Esophagus muscularis mucosa (tissue), 4 donors: Measurements from ENCODE around the gene AGAP1. TPM values are rescaled to one million over a fixed set of nuclear protein-coding genes. Genes with fewer than 3 reads are reported as not detected.

Experiments used
- DNase-seq: peaks from one replicate; pipeline ENCODE4 v3.0.0-alpha.2; 2017; ENCODE audit errors: extremely low spot score
- H3K27ac ChIP-seq, 4 donors: fragments of 200-600 bp; sonication (generic); replicated peaks in 1 of 4; 1 replicate in 3 of 4; 2 replicates in 1 of 4; pipeline ENCODE4 v1.5.1; 2016 to 2019; ENCODE audit warnings: mild to moderate bottlenecking in 1 of 4
- H3K27me3 ChIP-seq, 4 donors: fragments of 200-600 bp; sonication (generic); one replicate each; pipeline versions ENCODE4 v1.5.1 to v1.6.0; 2016 to 2019
- H3K36me3 ChIP-seq, 4 donors: fragments of 200-600 bp; sonication (generic); one replicate each; pipeline ENCODE4 v1.5.1; 2016 to 2019
- H3K4me1 ChIP-seq, 4 donors: fragments of 200-600 bp; sonication (generic); one replicate each; pipeline ENCODE4 v1.5.1; 2016 to 2019
- H3K4me3 ChIP-seq, 4 donors: fragments of 200-600 bp; sonication (generic); 1 replicate in 2 of 4; 2 replicates in 2 of 4; pipeline ENCODE4 v1.5.1; 2016 to 2019; ENCODE audit warnings: mild to moderate bottlenecking in 4 of 4, moderate library complexity in 1 of 4
- H3K9me3 ChIP-seq, 4 donors: fragments of 200-600 bp; sonication (generic); 1 replicate in 3 of 4; 2 replicates in 1 of 4; pipeline ENCODE4 v1.5.1; 2016 to 2019
- CTCF ChIP-seq, 3 experiments: fragments of 200-600 bp in 2 of 3; fragments of 450-650 bp in 1 of 3; sonication (generic) in 2 of 3; IDR thresholded peaks; one replicate each; pipeline ENCODE4 v1.5.1; 2017 to 2019; ENCODE audit warnings: antibody characterized with exemption in 3 of 3, mild to moderate bottlenecking in 2 of 3, moderate library complexity in 1 of 3
- EP300 ChIP-seq: sonication (generic); formaldehyde crosslinking; IDR thresholded peaks from one replicate; pipeline ENCODE4 v1.6.1; 2017; ENCODE audit warnings: antibody characterized with exemption
- POLR2A ChIP-seq: fragments of 450-650 bp; IDR thresholded peaks from one replicate; pipeline ENCODE4 v1.6.1; 2017; ENCODE audit warnings: antibody characterized with exemption, moderate library complexity, mild to moderate bottlenecking, low read depth
- POLR2AphosphoS5 ChIP-seq, 2 donors: sonication (generic); formaldehyde crosslinking; IDR thresholded peaks; one replicate each; pipeline ENCODE4 v1.6.1; 2017; ENCODE audit warnings: antibody characterized with exemption in 2 of 2
- WGBS: methylation state at CpG from one replicate; pipeline ENCODE4 v1.1.5; 2018; 5-methylcytosine and 5-hydroxymethylcytosine counted together
- intact Hi-C: fragments of 100-400 bp; cut with DNase I; formaldehyde crosslinking; loops from one replicate; pipeline ENCODE4 v1.15.1; 2023
- total RNA-seq, 4 donors: library from RNA; depleted of rRNA; stranded (reverse); fragments of >200 nt; gene quantifications; one replicate each; pipeline versions ENCODE4 v1.1.0 to v1.2.1, GENCODE V29; 2016

The AGAP1 gene
- total RNA-seq, 4 donors from 2014 or later, result 37.9 to 62.4 (median 47.2) TPM

GRCh38 chr2:235780401-235780800, 286.6 kb downstream of the AGAP1 start:
- Histone ChIP-seq H3K27ac (no peak overlapping the region), H3K4me3 (no peak overlapping the region), H3K36me3 (peaks cover 0 to 15% (median 7%) of the 10 kb centered on the region in 4 donors), H3K4me1 (peaks cover 0 to 7% (median 0%) of the 10 kb centered on the region in 4 donors), H3K9me3 (no peaks in the 10 kb centered on the region), H3K27me3 (no peaks in the 10 kb centered on the region)
- intact Hi-C loops, result loop anchor here (5.0 to 10.0 kb wide), 2 partner anchors 164 to 397 kb away; no protein-coding TSS in a partner anchor
- no peak for TF ChIP-seq POLR2A
- TF ChIP-seq EP300, result no peak
- no peak for DNase-seq
- WGBS, result 79% methylated on average over 4 of the region's 4 CpGs

GRCh38 chr2:235781775-235782174, 287.9 kb downstream of the AGAP1 start:
- no peak for DNase-seq
- Histone ChIP-seq H3K4me3 (no peak overlapping the region), H3K27me3 (no peaks in the 10 kb centered on the region), H3K27ac (no peak overlapping the region), H3K36me3 (peaks cover 0 to 15% (median 7%) of the 10 kb centered on the region in 4 donors), H3K9me3 (no peaks in the 10 kb centered on the region), H3K4me1 (peaks cover 0 to 7% (median 0%) of the 10 kb centered on the region in 4 donors)
- 81% methylated on average over 6 of the region's 6 CpGs for WGBS
- no peak for TF ChIP-seq POLR2AphosphoS5 (IDR thresholded peaks at IDR 0.05)
- no peak for TF ChIP-seq POLR2A
- no peak for TF ChIP-seq CTCF (IDR thresholded peaks at IDR 0.05)
- intact Hi-C loops, result loop anchor here (5.0 to 10.0 kb wide), 2 partner anchors 163 to 396 kb away; no protein-coding TSS in a partner anchor

- H3K4me3 ChIP-seq, result no peak overlapping the region
- no peak for DNase-seq
- 94% methylated on average over 4 of the region's 4 CpGs for WGBS
- TF ChIP-seq EP300 (no peak), CTCF (IDR thresholded peaks at IDR 0.05) (no peak), POLR2AphosphoS5 (IDR thresholded peaks at IDR 0.05) (no peak), POLR2A (no peak)
- no peaks in the 10 kb centered on the region for H3K9me3 ChIP-seq
- intact Hi-C loops, result loop anchor here (5.0 to 10.0 kb wide), 2 partner anchors 160 to 393 kb away; no protein-coding TSS in a partner anchor
- peaks cover 0 to 8% (median 0%) of the 10 kb centered on the region in 4 donors for H3K4me1 ChIP-seq
- H3K36me3 ChIP-seq, result peaks cover 0 to 9% (median 7%) of the 10 kb centered on the region in 4 donors
- H3K27ac ChIP-seq, result no peak overlapping the region
- no peaks in the 10 kb centered on the region for H3K27me3 ChIP-seq
Measured at GRCh38 chr2:235784788-235785187, 290.9 kb downstream of the AGAP1 start.

GRCh38 chr2:235789552-235789951, 295.7 kb downstream of the AGAP1 start:
- H3K4me1 ChIP-seq, result peaks cover 0 to 13% (median 0%) of the 10 kb centered on the region in 4 donors
- intact Hi-C loops, result loop anchor here (10.0 kb wide), 1 partner anchor 155 kb away; no protein-coding TSS in a partner anchor
- no peaks in the 10 kb centered on the region for H3K27me3 ChIP-seq
- H3K4me3 ChIP-seq, result no peak overlapping the region
- H3K36me3 ChIP-seq, result peaks cover 0 to 9% (median 7%) of the 10 kb centered on the region in 4 donors
- WGBS, result 87% methylated on average over 4 of the region's 4 CpGs
- no peak for DNase-seq
- no peak for TF ChIP-seq POLR2A
- no peak for TF ChIP-seq POLR2AphosphoS5 (IDR thresholded peaks at IDR 0.05)
- H3K27ac ChIP-seq, result no peak overlapping the region
- no peaks in the 10 kb centered on the region for H3K9me3 ChIP-seq

GRCh38 chr2:235793163-235793752, 299.4 kb downstream of the AGAP1 start:
- Histone ChIP-seq H3K4me3 (no peak overlapping the region), H3K36me3 (peaks cover 0 to 12% (median 8%) of the 10 kb centered on the region in 4 donors), H3K4me1 (peaks cover 0 to 13% (median 0%) of the 10 kb centered on the region in 4 donors), H3K27ac (no peak overlapping the region), H3K27me3 (no peaks in the 10 kb centered on the region), H3K9me3 (no peaks in the 10 kb centered on the region)
- WGBS, result 72% methylated on average over 13 of the region's 13 CpGs
- DNase-seq, result no peak
- no peak for TF ChIP-seq EP300
- peak in 1 of 3 experiments; percentile 28 for TF ChIP-seq CTCF (IDR thresholded peaks at IDR 0.05)
- intact Hi-C loops, result no loop called here
